Fibroblast of skin of right biceps (primary cell): Measurements from ENCODE around the gene IFNA14.
"Not testable (repeated sequence)": the region's sequence is repeated elsewhere in the genome, so short reads cannot be mapped to it uniquely, and the experiment has no call there.

Experiments used
- DNase-seq: peaks from one replicate; pipeline ENCODE4 v3.0.0-alpha.2; 2013

IFNA14 gene

DNA sequence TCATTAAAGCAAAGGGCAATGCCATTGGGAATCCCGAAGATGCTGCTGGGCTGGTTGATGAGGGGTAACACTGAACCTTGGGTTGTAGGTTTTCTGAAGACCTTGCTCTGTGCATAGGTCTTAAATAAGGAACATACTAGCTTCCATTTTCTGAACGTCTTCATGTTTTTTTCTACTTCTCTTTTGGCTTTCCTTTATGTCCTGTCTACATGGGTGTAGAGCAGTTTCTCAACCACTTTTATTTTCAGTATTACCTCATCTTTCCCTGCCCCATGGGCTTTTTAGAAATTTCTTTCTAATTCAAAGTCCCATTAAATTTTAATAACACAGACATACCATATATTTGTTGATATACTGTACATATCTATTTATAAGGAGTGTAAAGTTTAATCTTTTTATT lies at the start of gene IFNA14:
Gene IFNA14 (minus strand): TSS at position 95 of the 400 bp plus-strand sequence. CDS start 70 bp downstream, at position 25.
- DNase-seq, result no peak

DNA sequence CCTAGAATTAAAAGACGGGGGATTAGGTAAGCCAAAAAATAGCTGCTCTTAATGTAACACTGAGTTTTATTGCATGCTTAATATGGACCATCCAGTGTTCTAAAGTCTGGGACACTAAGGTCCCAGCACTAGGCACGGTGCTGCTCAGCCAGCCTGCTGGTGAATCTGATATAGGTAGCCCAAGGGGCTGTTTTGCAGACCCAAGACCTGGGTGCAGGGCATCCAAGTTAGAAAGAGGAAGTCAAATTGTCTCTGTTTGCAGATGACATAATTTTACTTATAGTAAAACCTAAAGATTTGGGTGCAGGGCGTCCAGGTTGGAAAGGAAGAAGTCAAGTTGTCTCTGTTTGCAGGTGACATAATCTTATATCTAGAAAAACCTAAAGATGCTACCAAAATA lies 47.5 kb upstream of the IFNA14 start:
- DNase-seq, result no peak

DNA sequence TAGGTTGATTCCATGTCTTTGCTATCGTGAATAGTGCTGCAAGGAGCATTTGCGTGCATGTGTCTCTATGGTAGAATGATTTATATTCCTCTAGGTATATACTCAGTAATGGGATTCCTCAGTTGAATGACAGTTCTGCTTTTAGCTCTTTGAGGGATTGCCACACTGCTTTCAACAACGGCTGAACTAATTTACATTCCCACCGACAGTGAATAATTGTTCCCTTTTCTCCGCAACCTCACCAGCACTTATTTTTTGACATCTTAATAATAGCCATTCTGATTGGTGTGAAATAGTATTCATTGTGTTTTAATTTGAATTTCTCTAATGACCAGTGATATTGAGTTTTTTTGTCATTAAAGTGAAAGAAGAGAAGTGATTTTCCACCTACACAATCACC lies 46.9 kb upstream of the IFNA14 start:
- DNase-seq, result no peak

GRCh38 chr9:21286099-21286498 lies 46.3 kb upstream of the IFNA14 start:
- no peak for DNase-seq

- DNase-seq, result no peak
Measured at GRCh38 chr9:21281275-21281674, 41.5 kb upstream of the IFNA14 start.

GRCh38 chr9:21268347-21268657 lies 28.5 kb upstream of the IFNA14 start:
- no peak for DNase-seq

- DNase-seq, result no peak
Measured at GRCh38 chr9:21267485-21268346, 27.9 kb upstream of the IFNA14 start.

DNA sequence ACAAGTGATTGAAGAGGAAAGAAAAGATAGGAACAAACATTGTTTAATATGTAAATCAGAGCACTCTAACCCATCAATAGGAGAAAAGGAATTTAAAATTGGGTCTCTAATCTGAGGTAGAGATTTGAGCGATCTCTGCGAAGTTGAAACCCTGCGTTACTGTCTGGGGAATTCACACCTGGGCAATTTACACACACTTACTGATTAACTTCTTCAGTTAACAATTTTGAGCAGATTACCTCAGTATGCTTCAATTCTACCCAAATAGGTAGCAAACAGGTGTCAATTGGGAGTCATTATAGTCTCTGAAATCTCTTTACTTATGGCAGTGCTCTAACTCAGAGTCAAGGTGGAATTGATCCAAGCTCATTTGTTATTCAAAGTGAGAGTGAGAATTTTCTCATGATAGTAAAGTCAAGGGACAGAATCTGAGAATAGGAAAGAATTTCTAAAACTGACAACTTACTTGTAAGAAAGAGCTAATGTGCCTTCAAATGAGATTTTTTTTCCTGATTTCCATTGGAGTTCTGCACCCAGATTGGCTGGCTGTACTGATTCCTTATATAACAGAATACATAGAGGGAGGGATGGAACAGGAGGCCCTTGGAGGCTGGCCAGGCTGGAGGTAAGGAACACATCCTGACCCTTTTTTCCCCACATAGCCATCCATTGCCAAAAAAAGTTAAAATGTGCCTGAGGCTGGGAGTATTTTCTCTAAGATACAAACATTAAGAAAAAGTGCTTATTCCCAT lies 27.1 kb upstream of the IFNA14 start:
- no peak for DNase-seq

DNA sequence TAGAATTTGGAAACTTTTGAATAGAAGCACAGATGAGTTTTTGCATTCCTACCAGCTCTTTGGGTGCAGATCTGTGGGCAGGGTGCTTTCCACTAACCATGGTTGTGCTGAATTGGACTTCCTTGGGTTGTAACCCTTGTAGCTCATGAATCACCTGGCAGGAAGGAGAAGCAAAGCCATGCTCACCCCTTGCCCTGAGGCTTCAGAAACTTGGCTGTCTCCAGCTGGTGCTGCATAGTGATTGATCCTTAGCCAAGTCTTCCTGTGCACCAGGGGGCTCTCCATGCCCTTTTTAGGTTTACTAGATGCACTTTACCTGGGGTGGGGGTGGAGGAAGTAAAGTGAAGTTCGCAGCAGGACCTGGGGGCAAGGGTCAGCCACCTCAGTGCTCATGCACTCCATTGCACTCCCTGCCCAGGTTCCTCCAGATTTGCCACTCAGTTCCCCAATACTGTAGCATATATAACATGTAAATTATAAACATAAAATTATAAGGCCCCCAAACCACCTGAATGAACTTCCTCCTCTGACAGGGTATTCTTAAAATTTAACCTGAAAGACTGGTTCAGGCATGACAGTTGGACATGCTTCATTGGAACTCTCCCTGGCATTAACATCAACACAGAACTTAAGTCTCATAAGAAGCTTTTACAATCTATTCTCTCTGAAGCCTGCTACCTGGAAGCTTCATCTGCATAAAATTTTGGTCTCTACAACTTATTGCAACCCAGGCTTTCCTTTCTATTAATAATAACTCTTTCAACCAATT lies 25.8 kb upstream of the IFNA14 start:
- DNase-seq, result no peak

GRCh38 chr9:21255538-21256212 lies 15.9 kb upstream of the IFNA14 start:
- DNase-seq, result no peak

DNA sequence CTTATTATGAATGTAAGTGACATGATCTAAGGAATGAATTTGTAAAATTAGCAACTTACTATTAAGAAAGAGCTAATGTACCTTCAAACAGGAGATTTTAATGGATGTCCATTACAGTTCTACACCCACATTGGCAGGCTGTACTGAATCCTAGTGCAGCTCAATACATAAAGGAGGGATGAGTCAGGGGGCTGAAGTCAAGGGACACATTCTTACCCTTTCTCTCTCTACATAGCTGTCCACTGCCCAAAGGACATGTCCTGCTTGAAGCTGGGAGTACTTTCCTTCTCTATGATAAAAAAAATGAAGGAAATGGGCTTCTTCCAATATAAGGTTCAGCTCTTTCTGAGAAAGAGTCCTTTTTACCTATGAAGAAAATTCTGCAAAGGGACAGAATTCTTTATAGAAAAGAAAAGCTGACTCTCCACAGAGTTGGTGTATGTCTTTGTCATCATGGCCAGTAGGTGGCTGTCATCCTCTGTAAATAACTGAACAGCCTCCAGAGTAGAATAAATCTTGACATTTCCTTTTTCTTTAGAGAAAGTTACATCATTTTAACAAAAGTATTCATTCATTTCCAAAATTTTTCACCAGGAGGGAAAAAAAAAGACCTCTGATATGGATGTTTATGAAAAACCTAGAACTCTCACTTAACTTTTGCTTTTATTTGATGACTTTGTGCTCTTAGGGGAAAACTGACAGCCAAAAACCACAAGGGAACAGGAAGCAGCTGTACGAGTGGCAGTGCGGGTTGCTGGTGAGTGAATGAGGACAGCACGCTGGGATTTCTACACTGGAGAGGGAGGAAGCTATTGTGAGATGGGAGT lies 13.1 kb upstream of the IFNA14 start:
- peak; percentile 33 for DNase-seq

- DNase-seq, result no peak
Measured at GRCh38 chr9:21251638-21252037, 11.8 kb upstream of the IFNA14 start.

DNA sequence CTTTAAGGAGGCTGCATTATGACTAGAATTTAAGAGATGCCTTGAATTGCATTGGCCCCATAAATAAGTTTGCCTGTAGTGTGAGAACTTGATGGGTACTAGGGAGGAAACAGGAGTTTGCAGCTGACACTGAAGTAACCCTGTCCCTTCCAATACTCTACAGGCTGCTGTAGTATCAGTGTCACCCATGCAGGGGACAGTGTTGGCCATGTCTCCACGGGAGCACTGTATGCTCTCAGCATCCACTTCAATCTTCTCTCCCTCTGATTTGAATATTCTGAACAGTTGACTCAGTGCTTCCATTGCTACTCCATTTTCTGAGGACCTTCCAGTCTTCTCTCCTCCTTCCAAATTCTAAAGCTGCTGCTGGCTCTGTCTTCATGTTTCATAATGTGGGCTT lies 11.4 kb upstream of the IFNA14 start:
- no peak for DNase-seq

DNA sequence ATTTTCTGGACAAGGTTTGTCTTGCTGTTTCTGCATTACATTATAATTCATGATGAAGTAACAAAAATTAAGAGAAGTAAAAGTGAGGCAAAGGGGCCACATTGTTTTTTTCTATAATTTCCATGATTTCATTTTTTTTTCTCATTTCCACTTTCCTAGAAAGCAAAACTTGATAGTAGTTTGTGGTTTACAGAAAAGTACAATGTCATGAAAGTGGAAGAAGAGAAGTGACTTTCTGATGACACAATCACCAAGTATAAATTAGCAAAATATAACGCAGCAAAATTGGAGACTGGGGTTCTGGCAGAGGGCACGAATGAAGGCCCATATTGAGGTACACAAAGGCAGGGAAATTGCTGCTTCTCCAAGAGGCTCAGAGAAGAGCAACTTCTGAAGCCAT lies 5.0 kb upstream of the IFNA14 start:
- no peak for DNase-seq

GRCh38 chr9:21236360-21236714 lies 3.5 kb downstream of the IFNA14 start:
- DNase-seq, result not testable (repeated sequence)

- peak; percentile 20 for DNase-seq
Measured at GRCh38 chr9:21235468-21236359, 4.1 kb downstream of the IFNA14 start.

DNA sequence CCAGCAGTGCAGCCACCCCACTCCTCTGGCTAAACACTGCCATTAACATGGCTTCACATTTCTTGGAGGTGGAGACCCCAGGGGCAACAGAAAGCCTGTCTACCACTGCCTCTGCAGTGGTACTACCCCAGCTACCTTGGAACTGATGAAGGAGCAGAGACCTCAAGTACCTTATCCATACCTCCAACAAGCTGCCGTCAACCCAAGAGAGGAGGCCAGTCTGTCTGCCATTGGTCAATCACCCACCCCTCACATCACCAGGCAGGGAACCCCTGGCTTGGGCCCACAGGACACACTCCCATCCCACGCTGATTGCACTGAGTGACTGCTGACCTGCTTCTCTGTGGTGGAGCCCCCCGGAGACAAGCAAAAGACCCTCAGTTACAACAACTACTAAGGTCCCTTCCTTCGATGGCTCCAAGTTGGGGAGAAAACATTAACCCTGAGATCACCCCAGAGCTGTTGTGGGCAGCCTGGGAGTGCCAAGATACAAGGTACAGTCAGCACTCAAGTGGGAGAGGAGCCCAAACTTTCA lies 5.6 kb downstream of the IFNA14 start:
- no peak for DNase-seq

DNA sequence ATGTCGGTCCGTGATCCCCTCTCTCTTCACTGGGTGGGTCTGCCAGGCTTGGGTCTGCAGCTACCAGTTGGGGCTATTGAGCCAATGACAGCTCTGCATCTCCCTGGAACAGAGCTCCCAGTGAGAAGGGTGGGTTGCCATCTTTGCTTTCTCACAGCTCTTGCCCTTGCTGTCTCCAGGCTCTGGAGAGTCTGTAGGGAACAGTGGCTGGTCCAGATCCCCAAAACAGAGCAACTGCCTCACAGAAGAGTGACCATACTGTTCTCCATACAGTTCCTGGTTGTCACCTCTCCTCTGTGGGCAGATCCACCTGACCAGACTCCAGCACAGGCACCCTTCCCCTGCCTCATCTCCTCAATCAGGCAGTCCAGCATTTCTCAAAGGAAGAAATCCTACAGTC lies 6.5 kb downstream of the IFNA14 start:
- no peak for DNase-seq

DNA sequence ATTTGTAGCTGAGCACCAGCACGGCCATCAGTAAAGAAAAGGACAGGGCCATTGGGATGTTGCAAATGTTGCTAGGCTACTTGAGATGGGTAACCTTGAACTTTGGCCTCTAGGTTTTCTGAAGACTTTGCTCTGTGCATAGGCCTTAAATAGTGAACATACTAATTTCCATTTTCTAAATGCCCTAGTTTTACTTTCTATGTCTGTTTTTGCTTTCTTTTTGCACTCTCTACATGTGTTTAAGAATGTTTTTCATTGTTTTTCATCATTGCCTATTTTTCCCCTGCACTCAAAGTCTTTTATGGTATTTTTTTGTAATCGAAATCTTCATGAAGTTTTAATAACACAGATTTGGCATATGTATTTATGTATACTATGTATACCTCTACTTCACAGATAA lies 11.7 kb downstream of the IFNA14 start, which contains the start of gene IFNA17:
Gene IFNA17 (minus strand): TSS at position 101 of the 400 bp plus-strand sequence. CDS start 49 bp downstream, at position 52.
- no peak for DNase-seq

DNA sequence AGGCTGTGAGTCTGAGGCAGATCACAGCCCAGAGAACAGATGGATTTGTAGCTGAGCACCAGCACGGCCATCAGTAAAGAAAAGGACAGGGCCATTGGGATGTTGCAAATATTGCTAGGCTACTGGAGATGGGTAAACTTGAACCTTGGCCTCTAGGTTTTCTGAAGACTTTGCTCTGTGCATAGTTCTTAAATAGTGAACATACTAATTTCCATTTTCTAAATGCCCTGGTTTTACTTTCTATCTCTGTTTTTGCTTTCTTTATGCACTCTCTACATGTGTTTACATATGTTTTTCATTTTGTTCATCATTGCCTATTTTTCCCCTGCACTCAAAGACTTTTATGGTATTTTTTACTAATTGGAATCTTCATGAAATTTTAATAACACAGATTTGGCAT lies 22.6 kb downstream of the IFNA14 start, which contains the start of gene IFNA16:
Gene IFNA16 (minus strand): TSS at position 101 of the 400 bp plus-strand sequence. CDS start 6 bp downstream, at position 95.
- DNase-seq, result not testable (repeated sequence)
